Measurements from ENCODE around the gene SYNPO.

The SYNPO gene, protein sequence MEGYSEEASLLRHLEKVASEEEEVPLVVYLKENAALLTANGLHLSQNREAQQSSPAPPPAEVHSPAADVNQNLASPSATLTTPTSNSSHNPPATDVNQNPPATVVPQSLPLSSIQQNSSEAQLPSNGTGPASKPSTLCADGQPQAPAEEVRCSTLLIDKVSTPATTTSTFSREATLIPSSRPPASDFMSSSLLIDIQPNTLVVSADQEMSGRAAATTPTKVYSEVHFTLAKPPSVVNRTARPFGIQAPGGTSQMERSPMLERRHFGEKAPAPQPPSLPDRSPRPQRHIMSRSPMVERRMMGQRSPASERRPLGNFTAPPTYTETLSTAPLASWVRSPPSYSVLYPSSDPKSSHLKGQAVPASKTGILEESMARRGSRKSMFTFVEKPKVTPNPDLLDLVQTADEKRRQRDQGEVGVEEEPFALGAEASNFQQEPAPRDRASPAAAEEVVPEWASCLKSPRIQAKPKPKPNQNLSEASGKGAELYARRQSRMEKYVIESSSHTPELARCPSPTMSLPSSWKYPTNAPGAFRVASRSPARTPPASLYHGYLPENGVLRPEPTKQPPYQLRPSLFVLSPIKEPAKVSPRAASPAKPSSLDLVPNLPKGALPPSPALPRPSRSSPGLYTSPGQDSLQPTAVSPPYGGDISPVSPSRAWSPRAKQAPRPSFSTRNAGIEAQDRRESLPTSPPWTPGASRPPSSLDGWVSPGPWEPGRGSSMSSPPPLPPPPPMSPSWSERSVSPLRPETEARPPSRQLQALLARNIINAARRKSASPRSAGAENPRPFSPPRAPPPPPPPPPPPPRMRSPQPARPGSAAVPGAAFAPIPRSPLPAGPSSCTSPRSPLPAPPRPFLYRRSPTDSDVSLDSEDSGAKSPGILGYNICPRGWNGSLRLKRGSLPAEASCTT

DNA sequence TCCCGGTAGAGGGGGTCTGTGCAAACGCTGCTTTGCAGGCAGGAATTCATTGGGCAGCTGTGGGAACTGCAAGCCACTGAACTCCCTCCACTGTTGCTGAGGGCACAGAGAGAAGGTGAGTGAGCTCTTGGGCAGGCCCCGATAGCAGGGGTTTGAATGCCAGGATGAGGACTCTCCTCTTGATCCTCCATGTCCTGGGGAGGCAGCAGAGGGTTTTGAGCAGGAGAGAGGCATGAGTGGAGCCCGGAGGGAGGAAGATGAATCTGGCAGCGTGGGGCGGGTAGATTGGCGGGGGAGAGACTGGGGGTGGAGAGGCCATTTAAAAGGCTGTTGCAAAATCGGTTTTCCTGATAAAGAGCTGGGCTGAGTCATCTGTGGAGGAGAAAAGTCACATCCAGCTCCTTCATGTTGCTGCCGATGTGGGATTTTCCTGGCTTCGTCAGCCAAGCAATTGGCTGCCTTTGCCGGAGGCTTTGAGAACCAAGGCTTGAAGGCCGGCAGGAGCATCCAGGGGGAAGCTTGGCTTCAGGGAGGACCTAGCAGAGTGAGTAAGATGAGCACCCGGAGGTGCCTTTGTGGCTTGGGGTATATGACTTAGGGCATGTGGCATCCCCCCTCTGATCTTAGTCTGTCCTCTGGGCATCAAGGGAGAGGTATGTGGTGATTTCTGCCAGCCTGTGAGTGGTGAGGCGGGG, at the start of gene SYNPO:
Gene SYNPO (plus strand): TSS at position 350 of the 695 bp plus-strand sequence. CDS start 7,616 bp downstream, outside the sequence.
- no peak for DNase-seq

DNA sequence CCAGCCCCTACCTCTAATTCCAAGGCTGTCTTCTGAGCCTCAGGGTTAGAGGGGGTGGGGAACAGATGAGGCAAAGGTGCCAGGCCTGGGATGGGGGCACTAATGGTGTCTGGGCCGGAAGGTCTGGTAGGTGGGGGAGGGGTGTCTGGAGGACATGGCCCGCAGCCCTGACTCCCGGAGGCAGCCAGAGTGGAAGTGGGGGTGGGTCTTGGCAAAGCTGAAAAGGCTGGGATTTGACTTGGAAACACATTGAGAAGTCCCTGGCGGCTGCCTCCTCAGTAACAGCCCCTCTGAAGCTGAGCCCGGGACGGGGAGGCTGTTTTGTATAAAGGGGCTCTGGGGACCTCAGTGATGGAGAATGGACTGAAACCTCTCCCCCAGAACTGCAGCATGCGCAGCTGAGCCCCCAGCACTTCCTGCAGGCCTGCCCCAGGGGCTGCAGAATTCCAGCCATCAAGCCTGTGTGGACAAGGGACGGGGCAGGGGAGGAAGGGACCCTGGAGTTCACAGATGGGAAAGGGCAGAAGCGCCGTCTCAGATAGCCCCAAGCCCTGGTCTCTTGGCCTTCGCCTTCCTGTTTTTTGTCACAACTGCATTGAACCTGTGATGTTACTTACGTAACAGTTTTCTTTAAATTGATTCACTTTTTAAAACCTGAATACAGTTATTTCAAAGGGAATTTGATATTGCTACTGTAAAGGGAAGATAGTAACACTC, 49.3 kb upstream of the SYNPO start:
- no peak for DNase-seq

DNA sequence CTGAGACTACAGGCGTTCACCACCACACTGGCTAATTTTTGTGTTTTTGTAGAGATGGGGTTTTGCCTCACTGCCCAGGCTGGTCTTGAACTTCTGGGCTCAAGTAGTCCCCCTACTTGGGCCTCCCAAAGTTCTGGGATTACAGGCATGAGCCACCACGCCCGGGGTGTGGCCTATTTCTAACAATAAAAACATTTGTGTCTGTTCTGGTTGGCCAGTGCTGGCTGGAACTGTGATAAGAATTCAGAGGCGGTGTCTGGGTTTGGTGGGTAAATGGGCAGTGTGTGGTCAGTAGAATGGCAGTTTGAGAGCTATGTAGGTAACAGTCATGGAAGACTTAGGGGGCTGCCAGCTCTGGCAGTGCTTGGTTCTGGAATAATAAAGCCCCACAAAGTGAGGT, 46.9 kb upstream of the SYNPO start:
- no peak for DNase-seq

DNA sequence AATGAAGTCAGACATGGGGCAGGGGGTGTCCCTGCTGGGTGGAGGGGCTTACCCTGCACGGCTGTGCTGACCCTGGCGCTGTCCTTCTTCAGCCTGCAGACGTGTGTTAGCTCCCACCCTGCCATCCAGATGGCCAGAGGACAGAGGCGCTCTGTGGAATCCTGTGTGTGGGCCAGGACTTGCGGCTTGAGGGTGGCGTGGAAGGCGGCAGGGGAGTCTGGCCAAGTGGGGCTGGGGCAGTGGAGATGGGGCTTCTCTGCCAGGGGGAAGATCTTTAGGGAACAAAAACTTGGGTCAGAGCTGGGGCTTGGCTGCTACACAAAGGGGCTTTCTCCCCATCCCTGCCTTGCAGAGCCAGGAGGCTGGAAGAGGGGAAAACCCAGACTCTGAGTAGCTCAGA, 46.5 kb upstream of the SYNPO start:
- DNase-seq = no peak

DNA sequence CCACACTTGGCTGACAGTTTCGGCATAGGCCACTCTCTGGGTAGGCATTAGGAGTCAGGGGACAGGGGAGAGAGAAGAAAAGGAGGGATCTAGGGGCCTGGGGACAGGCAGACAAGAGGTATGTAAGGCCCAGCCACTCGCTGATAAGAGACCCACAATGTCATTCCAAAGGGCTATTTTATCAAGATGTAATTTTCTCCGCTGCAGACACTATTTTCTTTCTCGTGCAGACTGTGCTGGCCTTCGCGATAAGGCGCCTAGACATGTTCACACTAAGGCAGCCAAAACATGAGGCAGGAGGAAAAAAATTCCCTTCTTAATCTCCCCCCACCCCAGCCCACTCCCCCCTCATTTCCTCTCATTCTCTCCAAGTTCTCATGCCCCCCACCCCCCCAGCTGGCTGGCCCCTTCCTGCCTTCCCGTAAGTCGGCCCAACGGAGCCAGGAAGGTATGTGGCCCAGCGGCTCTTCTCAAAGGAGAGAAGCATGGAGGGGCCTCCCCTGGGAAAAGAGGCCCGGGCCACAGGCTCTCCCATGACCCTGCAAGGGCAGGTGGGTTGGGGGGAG, 44.9 kb upstream of the SYNPO start:
- DNase-seq = no peak

DNA sequence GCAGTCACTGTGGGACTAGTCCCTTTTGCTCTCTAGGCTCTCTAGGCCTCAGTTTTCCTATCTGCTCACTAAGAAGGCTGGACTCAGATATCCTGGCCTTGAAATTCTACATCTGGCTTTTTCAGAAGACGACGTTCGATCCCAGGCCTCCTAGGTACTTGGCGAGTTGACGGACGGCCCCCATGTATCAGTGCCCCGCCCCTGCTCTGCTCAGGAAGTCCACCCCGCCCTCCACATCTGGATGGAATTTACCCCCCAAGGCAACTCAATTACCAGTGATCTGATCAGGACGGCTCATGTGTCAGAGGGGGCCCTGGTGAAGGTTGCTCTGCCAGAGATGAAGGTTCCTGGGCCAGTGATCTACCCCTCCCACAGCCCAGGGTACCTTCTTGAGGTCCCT, 44.1 kb upstream of the SYNPO start:
- DNase-seq = no peak

DNA sequence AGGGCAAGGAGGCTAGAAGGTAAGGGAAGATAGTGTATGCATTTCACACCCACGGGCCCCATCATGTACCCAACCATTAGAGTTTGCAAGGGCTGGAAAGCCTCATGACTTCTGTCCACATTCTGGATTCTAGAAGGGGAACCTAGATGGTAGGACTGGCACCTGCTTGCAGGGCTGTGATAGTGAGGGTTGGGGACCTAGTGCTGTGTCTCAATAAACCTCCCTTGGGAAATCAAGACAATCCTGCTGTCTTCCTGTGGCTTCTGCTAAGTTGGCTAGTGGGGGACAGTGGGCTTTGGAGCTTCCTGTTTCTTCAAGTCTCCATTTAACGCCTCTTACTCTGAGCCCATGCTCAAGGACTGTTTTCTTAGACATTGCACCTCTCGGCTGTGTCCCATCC, 43.6 kb upstream of the SYNPO start:
- DNase-seq = no peak

DNA sequence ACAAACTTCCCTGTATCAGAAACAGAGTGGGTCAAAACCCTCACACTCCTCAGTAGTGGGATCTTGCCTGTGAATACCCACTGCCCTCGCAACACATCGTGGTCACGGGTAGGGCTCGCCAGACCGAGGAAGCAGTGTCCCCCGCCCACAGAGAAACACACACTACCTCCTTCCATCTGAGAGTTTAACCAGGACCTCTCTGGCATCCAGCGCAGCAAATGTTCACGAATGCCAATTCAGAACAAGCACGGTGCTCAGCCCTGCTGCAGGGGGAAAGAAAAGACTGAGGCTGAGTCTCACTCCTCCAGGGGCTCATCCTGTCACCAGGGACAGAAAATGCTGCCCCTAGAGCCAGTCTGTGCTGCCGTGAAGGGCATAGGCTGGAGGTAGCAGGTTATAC, 42.5 kb upstream of the SYNPO start:
- DNase-seq = no peak

DNA sequence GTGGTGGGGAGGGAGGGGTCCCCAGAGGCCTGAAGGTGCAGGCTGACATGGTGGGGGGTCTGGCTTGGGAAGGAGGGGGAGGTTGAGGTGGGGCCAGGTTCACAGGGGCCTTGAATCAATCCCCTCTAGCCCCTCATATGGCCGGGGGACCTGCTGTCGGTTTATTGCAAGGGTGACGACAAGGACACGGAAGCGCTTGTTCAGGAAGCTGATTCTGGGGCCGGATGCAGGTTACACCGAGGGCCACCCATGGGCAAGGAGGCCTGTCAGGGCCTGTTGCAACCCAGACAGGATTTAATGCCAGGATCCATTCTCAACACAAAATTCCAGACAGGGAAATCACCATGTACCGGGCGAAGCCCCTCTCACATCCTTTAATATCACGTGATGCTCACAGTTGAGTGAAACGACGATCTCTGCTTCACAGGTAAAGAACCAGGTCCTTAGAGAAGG, 41.6 kb upstream of the SYNPO start:
- no peak for DNase-seq

DNA sequence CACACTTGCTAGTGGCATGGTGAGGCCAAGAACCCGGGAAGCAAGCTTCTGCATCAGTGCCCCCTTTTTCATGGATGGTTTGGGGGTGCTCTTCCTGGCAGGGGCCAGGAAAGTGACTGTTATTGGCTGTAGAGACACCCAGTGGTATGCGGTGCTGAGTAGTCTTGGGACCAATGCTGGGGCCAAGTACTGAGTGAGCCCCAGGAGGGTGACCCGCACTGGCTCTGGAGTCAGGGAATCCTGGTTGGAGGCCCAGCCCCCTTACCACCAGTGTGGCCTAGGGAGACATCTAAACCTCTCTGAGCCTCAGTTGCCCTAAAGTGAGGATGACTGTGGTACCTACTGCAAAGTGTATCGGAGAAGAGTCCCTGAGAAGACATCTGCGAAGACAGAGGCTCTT, 41.2 kb upstream of the SYNPO start:
- DNase-seq = no peak

DNA sequence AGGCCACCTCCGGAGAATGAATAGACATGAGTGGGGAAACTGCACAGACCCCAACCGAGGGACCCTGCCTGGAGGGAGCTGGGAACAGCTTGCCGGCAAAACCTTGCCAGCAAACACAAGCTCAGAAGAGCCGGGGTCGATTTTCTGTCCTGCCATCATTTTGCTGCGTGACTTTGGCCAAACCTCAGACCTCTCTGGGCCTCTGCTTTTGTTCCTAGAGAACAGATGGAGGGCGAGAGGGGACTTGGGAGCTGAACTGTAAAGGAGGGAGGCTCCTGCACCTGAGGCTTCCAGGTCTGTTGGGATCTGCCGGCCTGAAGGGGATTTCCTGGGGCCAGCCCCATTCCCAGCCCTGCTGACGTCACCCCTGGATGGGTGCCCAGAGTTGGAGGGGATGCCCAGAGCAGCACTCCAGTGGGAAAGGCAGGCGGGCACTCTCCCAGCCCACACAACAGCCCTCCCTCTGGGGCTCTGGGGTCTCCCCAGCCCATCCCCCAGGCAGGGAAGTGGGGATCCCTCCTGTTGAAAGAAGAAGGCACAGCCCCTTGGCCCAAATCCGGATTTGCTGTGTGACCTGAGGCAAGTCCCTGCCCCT, 40.4 kb upstream of the SYNPO start:
- DNase-seq = no peak

DNA sequence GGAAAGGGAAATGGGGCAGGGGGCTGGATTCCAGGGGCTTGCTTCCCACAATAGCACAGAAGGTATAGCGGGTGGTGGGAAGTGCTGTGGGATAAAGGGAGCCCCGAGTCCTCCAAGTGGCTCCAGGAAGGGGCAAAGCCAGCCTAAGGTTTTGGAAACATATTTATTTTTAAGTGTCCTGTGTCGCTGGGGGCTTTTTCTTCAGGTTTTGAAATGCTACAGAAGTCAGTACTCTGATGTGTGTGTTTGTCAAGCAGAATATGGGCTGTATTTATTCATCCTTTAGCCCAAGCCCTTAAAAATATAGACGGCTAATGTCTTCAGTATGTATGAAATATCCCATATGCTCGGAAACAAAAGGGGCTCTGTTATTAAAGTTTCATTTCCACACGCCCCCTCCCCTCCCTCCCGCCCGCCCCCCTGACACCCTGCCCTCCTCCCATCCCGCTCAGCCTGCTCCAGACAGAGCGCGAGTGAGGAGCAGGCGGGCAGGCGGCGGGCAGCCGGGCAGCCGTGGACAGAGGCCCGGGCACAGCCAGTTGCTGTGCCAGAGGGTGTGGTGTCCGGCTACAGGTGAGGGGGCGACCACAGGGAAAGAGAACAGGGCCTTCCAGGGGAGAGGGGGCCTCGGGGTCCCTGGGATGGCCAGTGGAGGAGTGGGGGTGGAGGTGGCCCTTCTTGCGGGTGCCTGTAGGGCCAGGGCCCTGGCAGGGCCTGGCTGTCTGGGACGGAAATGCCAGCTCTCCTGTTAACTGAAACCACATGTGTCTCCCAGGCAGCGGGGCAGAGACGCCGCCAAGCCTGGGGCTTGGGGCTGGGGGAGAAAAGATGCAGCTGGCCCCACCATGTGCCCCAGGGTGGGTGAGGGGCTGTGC, 39.6 kb upstream of the SYNPO start:
- DNase-seq = no peak

DNA sequence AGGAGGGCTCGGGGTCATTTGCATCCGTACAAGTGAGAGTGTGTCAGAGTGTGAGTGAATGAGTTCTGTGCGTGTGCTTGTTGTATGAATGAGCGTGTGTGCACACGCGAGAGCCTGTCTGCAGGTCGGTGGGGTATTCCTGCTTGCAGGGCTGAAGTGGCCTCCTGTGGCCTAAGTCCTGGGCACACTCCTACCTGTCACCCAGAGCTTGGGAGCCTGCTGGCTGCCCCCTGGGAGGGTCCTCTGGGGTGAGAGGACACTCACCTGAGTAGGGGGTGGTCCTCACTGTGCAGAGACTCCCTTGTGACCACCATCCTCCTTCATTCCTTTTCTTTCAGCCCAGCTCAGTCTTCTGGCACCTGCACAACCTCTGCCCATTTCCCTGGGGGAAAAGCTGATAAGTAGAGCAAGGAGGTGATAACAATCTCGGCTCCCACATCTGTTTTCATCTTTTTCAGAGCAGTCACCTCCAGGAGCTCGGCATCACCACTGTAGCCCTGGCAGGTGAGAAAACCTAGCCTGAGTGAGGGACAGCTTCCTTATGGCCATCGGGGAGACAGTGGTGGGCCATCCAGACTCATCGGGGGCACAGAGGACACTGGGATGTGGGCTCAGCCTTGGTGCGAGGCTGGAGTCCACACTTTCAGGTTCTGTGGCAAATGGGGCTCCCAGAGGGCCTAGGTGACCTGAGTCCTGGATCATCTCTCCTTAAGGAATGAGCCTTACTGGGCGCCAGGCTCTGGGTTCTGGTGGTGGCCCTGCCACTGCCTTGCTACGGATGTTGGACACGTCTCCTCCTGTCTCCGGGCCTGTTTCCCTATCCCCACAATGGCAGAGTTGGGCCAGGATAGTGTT, 38.7 kb upstream of the SYNPO start:
- DNase-seq = no peak

DNA sequence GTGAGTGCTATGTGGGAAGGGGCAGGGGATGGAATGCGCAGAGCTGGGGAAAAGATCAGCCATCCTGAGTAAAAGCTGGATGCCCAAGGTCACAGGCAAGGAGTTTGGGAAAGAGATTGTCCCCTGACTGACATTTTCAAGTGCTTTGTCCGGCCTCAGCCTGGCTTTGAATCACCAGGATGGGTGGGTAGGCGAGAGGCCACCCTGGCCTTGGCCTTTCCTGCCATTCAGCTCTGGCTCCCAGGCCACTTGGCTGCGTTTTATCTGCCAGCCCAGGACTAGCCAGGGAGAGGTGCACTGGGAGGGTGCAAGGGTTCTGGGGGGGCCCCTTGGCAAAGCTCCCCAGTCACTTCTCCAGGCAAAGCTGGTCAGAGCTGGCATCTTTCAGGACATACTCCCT, 37.4 kb upstream of the SYNPO start:
- no peak for DNase-seq

DNA sequence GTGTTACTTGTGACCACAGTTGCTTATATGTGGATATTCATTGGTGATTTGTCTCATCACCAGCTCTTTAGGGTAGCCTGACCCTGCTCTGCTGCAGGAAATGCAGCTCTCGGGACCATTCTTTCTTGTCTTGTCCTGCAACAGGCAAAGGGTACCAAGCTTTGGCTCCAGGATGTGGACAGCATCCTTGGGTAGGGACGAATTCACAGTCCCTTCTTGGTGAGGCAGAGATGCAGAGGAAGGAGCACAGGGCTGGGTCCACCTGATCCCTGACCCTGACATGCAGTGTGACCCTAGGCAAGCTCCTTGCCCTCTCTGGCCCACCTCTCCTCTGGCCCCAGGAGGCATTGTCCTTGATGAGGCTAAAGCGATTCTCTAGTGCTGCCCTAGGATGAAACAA, 37.0 kb upstream of the SYNPO start:
- DNase-seq = no peak

DNA sequence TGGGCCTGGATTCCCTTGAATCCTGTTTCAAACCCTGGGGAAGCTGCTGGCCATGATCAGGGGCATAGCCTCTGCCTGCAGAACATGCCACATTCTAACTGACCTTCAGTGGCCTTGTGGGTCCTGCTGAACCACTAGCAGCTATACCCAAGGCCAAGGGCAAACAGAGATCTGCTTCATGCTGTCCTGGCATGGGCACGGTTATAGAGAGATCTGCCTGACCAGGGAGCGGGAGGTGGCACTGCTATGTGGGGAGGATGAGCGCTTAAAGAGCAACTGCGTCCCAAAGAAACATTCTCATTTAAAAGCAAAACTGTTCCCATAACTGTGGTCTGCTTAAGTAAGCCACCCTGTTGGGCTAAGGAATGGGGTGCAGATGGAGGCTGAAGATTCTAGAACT, 36.5 kb upstream of the SYNPO start:
- DNase-seq = no peak

DNA sequence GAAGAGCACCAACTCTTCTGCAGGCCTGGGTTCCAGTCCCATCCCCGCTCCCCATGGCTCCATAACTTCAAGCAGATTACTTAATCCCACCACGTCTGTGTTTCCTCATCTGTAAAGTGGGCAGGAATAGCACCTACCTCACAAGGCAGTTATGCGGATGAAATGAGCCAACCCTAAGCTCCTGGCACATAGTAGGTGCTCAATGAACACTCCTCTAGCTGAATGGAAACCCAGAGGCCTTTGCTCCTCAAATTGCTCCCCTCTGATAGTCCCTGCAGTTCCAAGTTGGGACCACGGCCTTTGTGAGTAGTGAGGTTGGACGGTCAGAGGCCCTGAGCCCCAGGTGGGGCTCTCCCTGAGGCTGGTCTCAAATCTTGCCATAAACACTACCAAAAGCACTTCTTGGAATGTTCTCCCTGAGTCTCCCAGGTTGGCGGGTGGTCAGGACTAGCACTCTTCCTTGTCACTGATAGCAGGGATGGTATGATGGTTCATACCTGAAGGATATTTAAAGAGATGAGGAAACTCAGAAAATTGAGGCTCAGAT, 35.5 kb upstream of the SYNPO start:
- no peak for DNase-seq

DNA sequence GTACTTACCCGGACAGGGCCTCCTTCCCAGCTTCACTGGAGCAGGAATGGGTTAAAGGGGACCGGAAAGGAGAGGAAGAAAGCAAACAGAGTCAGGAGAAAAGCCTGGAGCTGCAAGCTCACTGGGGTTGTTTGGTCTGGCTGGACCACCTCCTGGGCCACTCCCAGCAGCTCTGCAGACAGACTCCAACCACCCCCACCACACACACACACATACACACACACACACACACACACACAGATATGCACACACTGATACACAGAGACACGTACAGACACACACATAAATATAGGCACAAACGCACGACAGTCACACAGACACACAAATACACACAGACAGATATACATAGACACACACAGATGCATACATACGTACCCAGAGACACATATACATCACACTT, 34.9 kb upstream of the SYNPO start:
- no peak for DNase-seq

DNA sequence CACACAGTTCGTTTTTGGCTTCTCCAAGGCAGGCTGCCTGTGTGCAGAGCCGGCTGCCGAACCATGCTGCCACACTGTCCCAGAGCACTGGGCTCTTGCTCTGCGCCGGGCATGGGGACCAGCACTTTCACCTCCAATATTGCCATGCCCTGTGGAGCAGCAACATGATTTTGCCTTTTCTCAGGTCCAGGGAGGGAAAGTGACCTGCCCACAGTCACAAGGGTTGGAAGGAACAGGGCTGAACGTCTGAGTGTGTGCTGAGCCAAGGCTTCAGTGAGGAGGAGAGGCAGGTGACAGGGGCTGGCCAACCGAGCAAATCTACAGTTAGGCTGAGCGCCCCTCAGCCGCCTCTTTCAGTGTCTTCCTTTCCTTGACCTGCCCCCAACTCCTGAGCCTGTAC, 34.0 kb upstream of the SYNPO start:
- no peak for DNase-seq

DNA sequence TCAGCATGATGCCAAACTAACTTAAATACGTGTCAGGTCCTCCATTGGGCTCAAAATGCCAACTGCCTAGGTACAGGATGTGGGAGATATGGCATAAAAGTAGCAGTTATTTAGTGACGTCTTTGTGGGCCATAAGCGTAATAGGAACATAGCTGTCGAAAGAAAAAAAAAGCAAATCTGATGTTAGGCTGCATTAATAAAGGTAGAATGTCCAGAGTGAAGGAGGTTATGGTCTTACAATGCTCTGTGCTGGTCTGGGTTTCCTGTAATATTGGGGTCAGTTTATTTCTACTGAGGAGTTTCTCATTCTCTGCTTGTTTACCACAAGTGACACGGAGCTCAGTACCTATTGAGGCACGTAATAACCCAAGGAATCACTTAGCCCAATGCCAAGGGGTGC, 33.4 kb upstream of the SYNPO start:
- DNase-seq = no peak

All from CD4-positive, alpha-beta T cell treated with Interleukin-17A for 4 hours (primary cell).